ENCODE measurements around the gene CLK1. TPM values are rescaled to one million over a fixed set of nuclear protein-coding genes. Genes with fewer than 3 reads are reported as not detected.

CLK1 gene
- total and polyA plus RNA-seq, 9 of the 15 experiments (the other 6 are each of a cell fraction or from before 2014, with no cell fraction given) = 29.3 to 99.2 (median 47.0) TPM

- CTCF ChIA-PET (ENCODE audit: low intra/inter-chr PET ratio) = no interaction called here
- Histone ChIP-seq H3K27ac (ENCODE audit: extremely low read depth, low read depth, low read length) (peak overlapping the region; percentile 98), H3K9me1 (ENCODE audit: control insufficient read depth, insufficient read depth, low read length) (no peaks in the 10 kb centered on the region), H2AFZ (ENCODE audit: low read depth, low read length) (peak overlapping the region; percentile 52), H3K4me3 (peak overlapping the region; percentile 73), H3K36me3 (ENCODE audit: control insufficient read depth, insufficient read depth, low read length) (peaks cover 38% of the 10 kb centered on the region), H3K79me2 (ENCODE audit: control insufficient read depth, insufficient read depth, low read length) (peaks cover 58% of the 10 kb centered on the region), H3K4me1 (replicated peaks in 1 of 2; ENCODE audit: control insufficient read depth in 2 of 2, insufficient read depth in 2 of 2, low read length in 2 of 2) (peaks cover 9% of the 10 kb centered on the region in 2 experiments; a peak in 4 of 5 replicates), H3K9ac (ENCODE audit: insufficient read depth in 1 of 2, low read depth in 2 of 2, low read length in 2 of 2) (peak overlapping the region; percentile 92 to 97), H3K27me3 (ENCODE audit: control insufficient read depth in 2 of 2, insufficient read depth in 2 of 2, low read length in 2 of 2) (no peaks in the 10 kb centered on the region), H3K4me2 (ENCODE audit: insufficient read depth, low read length) (peak overlapping the region; percentile 80), H4K20me1 (replicated peaks; ENCODE audit: control insufficient read depth, insufficient read depth, low read length) (peaks cover 10% of the 10 kb centered on the region), H3K9me3 (replicated peaks; ENCODE audit: control insufficient read depth, insufficient read depth, low read depth, low read length) (no peaks in the 10 kb centered on the region)
- TF ChIP-seq SIN3A (IDR thresholded peaks at IDR 0.05; ENCODE audit: borderline replicate concordance in 2 of 2, control insufficient read depth in 1 of 2, low read depth in 2 of 2, low read length in 2 of 2) (peak; percentile 9 to 18; a peak in 2 of 4 replicates), ETV1 (tag; conservative IDR thresholded peaks at IDR 0.05; ENCODE audit: low read depth) (0 out of 2 replicates have a peak, but pooled peaks have one; percentile 39), STAT6 (CRISPR knock-in tag; IDR thresholded peaks at IDR 0.05) (no peak), SAP30 (IDR thresholded peaks at IDR 0.05; ENCODE audit: borderline replicate concordance, insufficient read depth, low read depth, low read length, poor library complexity, severe bottlenecking) (peak; percentile 12), CHD1 (IDR thresholded peaks at IDR 0.05; ENCODE audit: low read length) (peak; percentile 40), ETV5 (CRISPR knock-in tag; IDR thresholded peaks at IDR 0.05; ENCODE audit: low read depth) (0 out of 2 replicates have a peak, but pooled peaks have one; percentile 4), TBL1XR1 (IDR thresholded peaks at IDR 0.05; ENCODE audit: low read length in 2 of 2) (no peak), THRB (CRISPR knock-in tag; conservative IDR thresholded peaks at IDR 0.05) (0 out of 2 replicates have a peak, but pooled peaks have one; percentile 33), SLC30A9 (CRISPR knock-in tag; IDR thresholded peaks at IDR 0.05) (no peak), KDM4B (IDR thresholded peaks at IDR 0.05; ENCODE audit: borderline replicate concordance in 2 of 2, low read depth in 1 of 2) (0 out of 4 replicates have a peak, but pooled peaks of 1 of the 2 experiments have one; percentile 2)
- DNase-seq (ENCODE audit: extremely low read depth in 1 of 4, low spot score in 3 of 4) (no peak), ATAC-seq (peak; percentile 22), FAIRE-seq (no peak)
- POLR2A ChIA-PET = interaction anchor here (0.6 to 2.6 kb wide), 21 partner anchors 8 to 1089 kb away, joined by 3 to 28 read pairs (median 4); partner anchors contain the start of genes NIF3L1, PPIL3 and SGO2
- in situ Hi-C loops (cut with MboI) (no loop called here), intact Hi-C loops (cut with micrococcal nuclease) (loop anchor here (2.0 to 5.0 kb wide), 2 partner anchors 25 to 51 kb away; partner anchors contain the start of genes BZW1, NIF3L1 and PPIL3)
- WGBS (ENCODE audit: insufficient coverage, low coverage, missing lambda C conversion rate) = 0% methylated on average over 18 of the region's 19 CpGs
- no TSS peak for BruUV-seq (replicated peaks)
These were observed 679 bp downstream of the CLK1 start for GRCh38 chr2:200863782-200864175.

All from K562 (cell line).